WTC11 (cell line): ENCODE measurements around the gene LPCAT4.

Experiments used
- ATF2 ChIP-seq: sonication (generic); formaldehyde crosslinking; IDR thresholded peaks from 2 replicates; pipeline ENCODE4 v1.8.1; 2022; ENCODE audit warnings: low read depth, missing genetic modification reagents, borderline replicate concordance
- CTCF ChIP-seq: fragments of 200-600 bp; IDR thresholded peaks from 2 replicates; pipeline ENCODE4 v1.8.0; 2022; ENCODE audit warnings: antibody characterized with exemption

GRCh38 chr15:34311563-34311962 lies 55.4 kb downstream of the LPCAT4 start:
- TF ChIP-seq CTCF (no peak), ATF2 (CRISPR knock-in tag) (no peak)
